ENCODE measurements around the gene MAS1L.

Gene MAS1L, protein sequence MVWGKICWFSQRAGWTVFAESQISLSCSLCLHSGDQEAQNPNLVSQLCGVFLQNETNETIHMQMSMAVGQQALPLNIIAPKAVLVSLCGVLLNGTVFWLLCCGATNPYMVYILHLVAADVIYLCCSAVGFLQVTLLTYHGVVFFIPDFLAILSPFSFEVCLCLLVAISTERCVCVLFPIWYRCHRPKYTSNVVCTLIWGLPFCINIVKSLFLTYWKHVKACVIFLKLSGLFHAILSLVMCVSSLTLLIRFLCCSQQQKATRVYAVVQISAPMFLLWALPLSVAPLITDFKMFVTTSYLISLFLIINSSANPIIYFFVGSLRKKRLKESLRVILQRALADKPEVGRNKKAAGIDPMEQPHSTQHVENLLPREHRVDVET

GRCh38 chr6:29487660-29488059 is at the start of gene MAS1L:
TSS of gene MAS1L (minus strand) at chr6:29487956. CDS start at chr6:29487902, 54 bp downstream.
- intact Hi-C loops (cut with DNase I) = no loop called here
- no peak for DNase-seq

DNA sequence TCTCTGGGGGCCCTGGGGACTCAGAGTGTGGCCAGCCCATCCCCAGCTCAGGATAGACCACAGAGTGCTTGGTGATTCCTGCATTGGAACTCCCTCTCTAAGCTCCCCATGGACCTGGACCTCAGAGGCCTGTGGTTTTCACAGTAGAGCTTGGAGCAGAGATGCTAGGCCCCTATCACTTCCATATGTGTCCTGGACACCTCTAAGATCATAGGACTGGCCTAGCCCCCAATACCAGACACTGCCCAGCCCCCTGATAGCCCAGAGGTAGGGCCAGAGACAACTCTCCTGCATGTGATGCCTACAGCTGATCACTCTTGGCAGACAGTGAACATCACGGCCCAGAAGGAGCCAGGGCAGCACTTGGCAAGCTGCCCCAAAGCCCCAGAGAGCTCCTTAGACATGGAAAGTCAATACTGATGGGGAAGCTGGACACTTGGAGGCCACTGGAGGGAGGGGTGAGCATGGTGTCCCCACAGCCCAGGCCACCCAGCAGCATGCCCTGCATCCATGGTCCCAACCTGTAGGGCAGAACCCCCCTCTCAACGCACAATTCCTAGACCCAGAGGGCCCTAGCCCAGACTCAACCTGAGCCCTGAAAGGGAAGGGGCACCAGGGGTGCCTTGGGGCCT is 44.7 kb upstream of the MAS1L start:
- intact Hi-C loops (cut with DNase I) = no loop called here
- DNase-seq = peak in 2 of 10 donors; percentile 54 to 68

GRCh38 chr6:29531668-29532067 is 43.9 kb upstream of the MAS1L start:
- intact Hi-C loops (cut with DNase I) = no loop called here
- DNase-seq = peak in 1 of 10 donors; percentile 42

- intact Hi-C loops (cut with DNase I) = no loop called here
- DNase-seq = peak in 2 of 10 donors; percentile 44 to 60
Observed at GRCh38 chr6:29530671-29531310, 43.0 kb upstream of the MAS1L start.

DNA sequence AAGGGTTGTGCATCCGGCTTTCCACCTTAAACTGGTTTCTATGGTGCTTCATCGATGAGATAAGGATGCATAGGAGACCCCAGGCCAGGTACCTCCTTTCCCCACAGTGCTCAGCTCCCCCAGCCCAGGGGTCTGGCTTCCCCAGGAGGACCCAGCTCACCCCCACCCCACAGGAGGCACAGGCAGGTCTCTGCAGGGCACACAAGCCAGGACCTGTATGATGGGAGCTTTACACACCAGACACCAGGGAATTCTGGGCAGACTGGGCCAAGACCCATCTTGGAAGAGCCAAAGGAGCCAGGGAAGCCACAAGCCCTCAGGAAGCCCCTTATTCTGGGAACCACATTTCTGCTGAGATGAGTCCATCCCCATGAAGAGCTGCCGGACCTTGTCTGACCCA is 42.2 kb upstream of the MAS1L start:
- peak in 1 of 10 donors; percentile 48 for DNase-seq
- intact Hi-C loops (cut with DNase I) = no loop called here

DNA sequence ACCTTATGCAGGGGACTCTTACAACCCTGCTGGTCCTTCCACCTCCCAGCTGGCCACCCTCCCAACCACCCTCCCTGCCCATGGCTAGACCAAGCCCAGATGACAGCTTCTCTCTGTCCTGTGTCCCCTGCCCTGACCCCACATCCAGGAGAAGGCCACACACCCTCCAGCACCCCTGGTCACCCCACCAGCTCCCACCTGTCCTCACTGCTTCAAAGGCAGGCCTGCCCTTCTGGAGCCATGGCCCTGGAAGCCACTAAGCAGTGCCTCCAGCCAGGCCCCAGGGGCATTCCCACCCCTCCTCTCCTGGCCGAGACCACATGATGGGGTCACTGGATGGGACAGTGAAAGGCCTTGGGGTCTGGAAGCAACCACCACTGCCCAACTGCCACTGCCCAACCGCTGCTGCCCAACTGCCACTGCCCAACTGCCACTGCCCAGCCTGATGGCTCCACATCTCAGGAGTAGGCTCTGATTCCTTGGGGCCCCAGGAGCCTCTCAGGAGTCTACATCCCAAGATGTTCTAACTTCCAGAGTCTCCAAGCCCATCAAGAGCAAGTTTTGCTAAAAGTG is 41.3 kb upstream of the MAS1L start:
- DNase-seq = peak in 1 of 10 donors; percentile 62
- intact Hi-C loops (cut with DNase I) = no loop called here

- no peak for DNase-seq
- intact Hi-C loops (cut with DNase I) = no loop called here
Observed at GRCh38 chr6:29528300-29528931, 40.7 kb upstream of the MAS1L start.

DNA sequence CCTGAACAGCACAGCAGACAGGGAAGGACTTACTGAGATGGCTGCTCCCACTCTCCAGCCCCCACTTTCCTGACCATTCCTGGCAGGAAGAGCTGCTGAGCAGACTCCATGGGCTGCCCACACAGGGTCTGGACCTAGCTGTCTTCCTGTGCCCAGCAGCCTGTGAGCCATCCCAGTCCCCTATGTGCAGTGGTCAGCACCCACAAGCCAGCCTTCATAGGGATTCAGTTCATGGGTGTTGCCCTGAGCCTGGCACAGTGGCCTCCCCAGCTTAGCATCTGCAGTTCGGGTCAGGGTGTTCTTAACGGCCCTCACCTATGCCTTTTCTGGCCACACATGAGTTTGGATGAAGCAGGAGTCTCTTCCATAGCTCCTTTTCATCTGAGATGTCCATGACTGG is 39.8 kb upstream of the MAS1L start:
- intact Hi-C loops (cut with DNase I) = no loop called here
- DNase-seq = peak in 1 of 10 donors; percentile 42

GRCh38 chr6:29527126-29527525 is 39.4 kb upstream of the MAS1L start:
- DNase-seq = no peak
- intact Hi-C loops (cut with DNase I) = no loop called here

DNA sequence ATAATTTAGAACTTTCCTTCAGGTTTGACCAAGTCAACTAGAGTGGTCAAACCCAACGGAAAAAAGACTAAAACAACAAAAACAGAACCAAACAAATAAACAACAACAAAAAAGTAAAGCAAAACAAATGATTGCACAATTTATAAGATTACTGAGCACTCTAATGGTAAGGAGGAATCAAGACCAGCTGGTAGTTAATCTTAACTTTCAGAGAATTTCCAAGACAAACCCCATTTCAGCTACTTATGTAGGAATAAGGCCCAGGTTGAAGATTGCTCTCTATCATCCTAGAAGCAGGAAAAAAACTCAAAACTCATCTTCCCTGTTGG is 37.5 kb upstream of the MAS1L start:
- no peak for DNase-seq
- intact Hi-C loops (cut with DNase I) = no loop called here

DNA sequence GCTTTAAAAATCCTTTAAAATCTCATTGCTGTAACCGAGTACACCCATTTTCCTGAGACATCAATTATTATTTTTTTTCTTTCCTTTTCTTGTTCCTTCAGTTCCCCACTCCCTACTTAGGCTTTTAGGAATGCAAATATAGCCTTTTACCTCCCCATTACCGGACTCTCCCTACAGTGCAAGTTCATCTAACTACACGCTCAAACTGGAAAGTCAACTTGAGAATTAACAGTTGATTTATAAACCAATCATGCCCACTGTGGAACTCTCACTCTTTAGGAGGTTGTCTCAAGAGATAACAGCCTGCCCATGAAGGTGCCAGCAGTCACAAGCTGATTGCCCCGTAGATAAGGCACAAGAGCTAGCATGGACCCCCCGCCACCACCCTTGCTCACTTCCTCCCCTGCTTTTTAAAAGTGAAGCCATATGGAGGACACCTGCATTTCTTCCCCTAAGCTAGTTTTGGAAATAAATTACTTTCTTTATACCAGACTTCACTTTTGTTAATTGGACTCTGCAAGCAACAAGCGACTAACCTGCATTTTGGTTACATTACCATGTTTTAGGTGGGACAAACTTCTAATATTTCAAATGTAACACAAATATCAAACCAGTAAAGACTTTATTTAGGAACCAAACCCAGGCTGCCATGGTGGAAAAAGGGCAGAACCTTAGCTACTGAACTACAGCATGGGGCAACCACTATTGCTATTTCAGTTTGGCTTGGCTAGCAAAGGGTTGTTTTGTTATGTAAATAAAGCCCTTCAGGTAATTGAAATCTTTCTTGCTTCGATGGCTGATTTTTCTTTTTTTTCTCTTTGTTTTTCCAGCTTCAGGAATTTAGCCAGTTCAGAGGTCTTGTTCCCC is 36.9 kb upstream of the MAS1L start:
- intact Hi-C loops (cut with DNase I) = no loop called here
- no peak for DNase-seq

DNA sequence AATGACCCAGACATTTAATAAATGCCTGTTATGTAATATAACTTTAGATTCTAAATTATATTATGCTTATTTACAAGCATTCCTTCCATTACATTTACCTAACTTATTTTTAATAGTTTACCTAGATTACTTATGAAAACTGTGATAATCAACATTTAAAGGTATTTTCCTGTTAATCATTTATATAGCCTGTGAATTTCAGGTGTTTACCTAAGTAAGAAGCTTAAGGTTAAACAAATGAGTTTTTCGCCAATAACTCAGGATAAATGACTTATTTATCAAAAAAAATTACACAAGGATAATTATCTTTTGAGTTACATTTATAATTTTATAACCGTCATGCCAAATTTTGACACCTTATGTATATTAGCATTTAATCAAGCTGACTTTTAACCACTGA is 36.3 kb upstream of the MAS1L start:
- intact Hi-C loops (cut with DNase I) = no loop called here
- DNase-seq = no peak

- no peak for DNase-seq
- intact Hi-C loops (cut with DNase I) = no loop called here
Observed at GRCh38 chr6:29522227-29522626, 34.5 kb upstream of the MAS1L start.

GRCh38 chr6:29521006-29521680 is 33.4 kb upstream of the MAS1L start:
- no peak for DNase-seq
- intact Hi-C loops (cut with DNase I) = no loop called here

GRCh38 chr6:29520232-29520631 is 32.5 kb upstream of the MAS1L start:
- intact Hi-C loops (cut with DNase I) = no loop called here
- peak in 1 of 10 donors; percentile 49 for DNase-seq

DNA sequence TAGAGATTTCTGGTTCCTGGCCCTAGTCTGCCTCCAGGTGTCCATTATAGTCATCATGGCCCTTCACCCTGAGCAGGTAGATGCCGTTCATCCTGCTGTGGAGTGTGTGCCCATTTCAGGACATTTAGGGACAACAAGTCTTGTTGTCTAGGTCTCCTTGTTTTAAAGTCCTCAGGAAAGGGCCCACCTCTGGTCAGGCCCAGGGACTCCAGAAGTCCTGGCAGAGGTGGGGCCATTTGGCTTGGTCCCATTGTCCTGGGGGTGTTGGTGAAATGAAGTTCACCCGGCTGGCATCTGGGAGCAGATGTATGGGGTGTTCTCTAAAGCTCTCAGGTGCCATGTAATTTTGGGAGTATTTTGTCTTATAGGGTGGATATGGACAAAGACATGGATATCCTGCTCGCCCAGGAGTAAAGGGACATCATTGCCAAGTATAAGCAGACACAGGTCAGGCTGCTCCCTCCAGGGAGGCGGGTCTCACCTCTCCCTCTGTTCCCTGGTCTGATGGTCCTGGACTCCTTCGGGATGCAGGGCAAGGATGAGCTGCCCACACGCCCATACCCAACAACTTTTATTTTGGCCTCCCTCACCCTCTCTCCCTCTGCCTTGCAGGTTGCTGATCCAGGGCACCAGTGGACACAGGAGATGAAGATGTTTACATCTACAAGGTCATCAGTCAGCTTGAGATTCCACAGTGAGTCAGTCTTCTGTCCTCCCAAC is 31.7 kb upstream of the MAS1L start:
- DNase-seq = no peak
- intact Hi-C loops (cut with DNase I) = no loop called here

DNA sequence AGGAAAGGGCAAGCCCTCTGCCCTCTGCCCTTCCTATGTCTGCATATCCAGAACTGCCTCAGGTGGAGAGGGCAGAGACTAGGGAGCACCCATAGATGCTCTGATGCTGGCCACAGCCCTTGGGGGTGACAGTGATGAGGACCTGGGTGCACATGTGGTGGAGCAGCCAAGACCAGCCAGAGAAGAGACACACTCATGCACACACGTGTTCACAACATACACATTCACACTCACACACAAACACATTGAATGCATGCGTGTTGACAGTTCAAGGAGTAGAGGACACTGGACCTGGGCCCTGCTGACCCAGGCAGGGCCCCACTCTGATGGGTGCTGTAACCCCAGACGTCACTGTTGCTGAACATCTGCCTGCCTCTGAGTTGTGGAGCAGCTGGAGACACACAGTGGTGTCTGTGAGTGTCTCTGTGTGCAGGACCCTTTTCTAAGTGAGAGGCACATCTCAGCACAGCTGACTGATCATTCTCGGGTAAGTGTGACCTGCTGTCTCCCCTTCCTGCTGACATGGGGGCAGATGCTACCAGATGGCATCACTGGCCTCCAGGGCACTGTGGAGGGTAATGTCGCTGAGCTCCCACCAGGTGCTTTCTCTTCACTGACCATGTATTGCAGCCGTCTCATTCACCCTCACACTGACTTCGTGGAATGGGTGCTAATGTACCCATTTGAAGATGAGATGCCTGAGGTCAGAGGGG is 30.1 kb upstream of the MAS1L start:
- intact Hi-C loops (cut with DNase I) = no loop called here
- DNase-seq = no peak

DNA sequence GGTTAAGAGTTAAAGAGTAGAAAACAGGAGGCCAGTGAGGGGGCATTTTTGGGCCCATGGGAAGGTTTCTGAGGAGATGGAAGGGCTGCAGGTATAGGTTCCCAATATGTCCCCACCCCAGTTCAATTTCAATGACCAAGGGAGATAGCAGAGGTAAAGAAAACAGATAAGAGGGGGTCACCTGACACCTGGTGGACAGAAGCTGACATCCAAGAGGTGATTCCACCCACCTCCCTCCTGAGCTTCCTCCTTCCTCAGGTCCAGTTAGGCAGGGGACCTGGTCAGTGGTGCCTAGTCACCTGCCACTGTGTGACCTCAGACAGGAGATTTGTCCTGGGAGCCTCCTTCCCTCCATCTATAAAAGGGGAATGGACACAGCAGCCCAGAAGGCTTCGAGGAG is 29.5 kb upstream of the MAS1L start:
- intact Hi-C loops (cut with DNase I) = no loop called here
- DNase-seq = no peak

Measured in posterior cingulate gyrus (tissue), 11 donors.